NCI-H1092 (cell line): ENCODE data around the gene HOXA6.

Source experiments
- DNase-seq: peaks from one replicate; lab custom pipeline; 2025; lab: John Stamatoyannopoulos, UW

HOXA6 gene

GRCh38 chr7:27147199-27148030 is at the start of gene HOXA6:
HOXA6 (minus strand) TSS chr7:27147774; CDS start chr7:27147749, 25 bp downstream.
- DNase-seq: no peak

- DNase-seq: peak; percentile 68
These were observed 48.8 kb upstream of the HOXA6 start for GRCh38 chr7:27196287-27196767.

- DNase-seq: no peak
These were observed 47.3 kb upstream of the HOXA6 start for GRCh38 chr7:27194686-27195379.

- DNase-seq: no peak
These were observed 46.4 kb upstream of the HOXA6 start for GRCh38 chr7:27194002-27194352.

GRCh38 chr7:27193335-27194001 is 45.9 kb upstream of the HOXA6 start:
- DNase-seq: no peak

GRCh38 chr7:27192546-27193334 is 45.2 kb upstream of the HOXA6 start:
- DNase-seq: no peak

GRCh38 chr7:27191833-27192545 is 44.4 kb upstream of the HOXA6 start:
- no peak for DNase-seq

GRCh38 chr7:27191161-27191731 is 43.7 kb upstream of the HOXA6 start:
- DNase-seq: no peak

GRCh38 chr7:27189997-27190748 is 42.6 kb upstream of the HOXA6 start:
- DNase-seq: no peak

GRCh38 chr7:27189295-27189996 is 41.9 kb upstream of the HOXA6 start:
- no peak for DNase-seq

GRCh38 chr7:27188386-27189294 is 41.1 kb upstream of the HOXA6 start:
- no peak for DNase-seq

GRCh38 chr7:27187475-27188385 is 40.2 kb upstream of the HOXA6 start:
- DNase-seq: no peak

GRCh38 chr7:27186668-27187474 is 39.3 kb upstream of the HOXA6 start:
- DNase-seq: no peak

GRCh38 chr7:27185854-27186667 is 38.5 kb upstream of the HOXA6 start:
- no peak for DNase-seq

- DNase-seq: no peak
These were observed 37.7 kb upstream of the HOXA6 start, which contains the start of gene HOXA11 for GRCh38 chr7:27185013-27185853. HOXA11 (minus strand) TSS chr7:27185232; CDS start chr7:27185144, 88 bp downstream.
